Measurements from ENCODE around the gene SLC8B1. TPM values are rescaled to one million over a fixed set of nuclear protein-coding genes. Genes with fewer than 3 reads are reported as not detected.

The SLC8B1 gene
- 10 to 100 TPM; 19.6 to 31.9 (median 28.5) TPM for total RNA-seq

GRCh38 chr12:113334786-113335539 is at the start of gene SLC8B1:
Gene SLC8B1, minus strand, starts transcription at chr12:113335109. Its CDS starts 2,231 bp downstream, at chr12:113332878.
- WGBS, 2 donors: 0 to 1% methylated on average over 19 to 20 of the region's 62 CpGs
- Histone ChIP-seq H3K36me3 (peaks cover 0 to 33% (median 5%) of the 10 kb centered on the region in 3 donors), H3K9me3 (no peaks in the 10 kb centered on the region), H3K27ac (peak within 1 kb of the TSS; percentile 84 to 90 (median 88)), H3K4me1 (peaks cover 7 to 32% (median 14%) of the 10 kb centered on the region in 3 donors), H3K27me3 (no peaks in the 10 kb centered on the region), H3K4me3 (peak within 1 kb of the TSS; percentile 64 to 78 (median 78))
- peak; percentile 13 for DNase-seq
- intact Hi-C loops (cut with DNase I): no loop called here
- TF ChIP-seq POLR2A (IDR thresholded peaks at IDR 0.05) (peak in 3 of 4 donors; percentile 67 to 94 (median 93)), CTCF (IDR thresholded peaks at IDR 0.05) (no peak)

- DNase-seq: no peak
- H3K36me3 ChIP-seq: peaks cover 0 to 86% (median 16%) of the 10 kb centered on the region in 3 donors
- H3K4me3 ChIP-seq: no peak overlapping the region
- H3K27ac ChIP-seq: no peak overlapping the region
- H3K4me1 ChIP-seq: no peaks in the 10 kb centered on the region
- no peak for TF ChIP-seq CTCF (IDR thresholded peaks at IDR 0.05)
- no peak for TF ChIP-seq POLR2A (IDR thresholded peaks at IDR 0.05)
- no peaks in the 10 kb centered on the region for H3K27me3 ChIP-seq
- intact Hi-C loops (cut with DNase I): no loop called here
- no peaks in the 10 kb centered on the region for H3K9me3 ChIP-seq
- WGBS, 2 donors: 92 to 94% methylated on average over 3 to 4 of the region's 4 CpGs
Measured at GRCh38 chr12:113382206-113382605, 47.3 kb upstream of the SLC8B1 start.

- Histone ChIP-seq H3K27ac (no peak overlapping the region), H3K9me3 (no peaks in the 10 kb centered on the region), H3K27me3 (no peaks in the 10 kb centered on the region), H3K36me3 (peaks cover 0 to 86% (median 8%) of the 10 kb centered on the region in 3 donors), H3K4me1 (no peaks in the 10 kb centered on the region), H3K4me3 (no peak overlapping the region)
- WGBS, 2 donors: 71 to 93% methylated on average over 6 to 8 of the region's 11 CpGs
- no peak for DNase-seq
- TF ChIP-seq POLR2A (IDR thresholded peaks at IDR 0.05) (no peak), CTCF (IDR thresholded peaks at IDR 0.05) (no peak)
- intact Hi-C loops (cut with DNase I): no loop called here
Measured at GRCh38 chr12:113381220-113381619, 46.3 kb upstream of the SLC8B1 start.

GRCh38 chr12:113378291-113378690 is 43.4 kb upstream of the SLC8B1 start:
- 80 to 86% methylated on average over 3 of the region's 3 CpGs for WGBS, 2 donors
- DNase-seq: no peak
- H3K36me3 ChIP-seq: peaks cover 5 to 86% (median 8%) of the 10 kb centered on the region in 3 donors

More at GRCh38 chr12:113378291-113378690, 43.4 kb upstream of the SLC8B1 start:
- H3K4me1 ChIP-seq: no peaks in the 10 kb centered on the region
- TF ChIP-seq POLR2A (IDR thresholded peaks at IDR 0.05) (no peak), CTCF (IDR thresholded peaks at IDR 0.05) (no peak)
- no peaks in the 10 kb centered on the region for H3K9me3 ChIP-seq
- no peak overlapping the region for H3K27ac ChIP-seq
- no peaks in the 10 kb centered on the region for H3K27me3 ChIP-seq
- H3K4me3 ChIP-seq: no peak overlapping the region
- intact Hi-C loops (cut with DNase I): no loop called here
